ENCODE data around the gene RASGEF1C.

Gene RASGEF1C

DNA sequence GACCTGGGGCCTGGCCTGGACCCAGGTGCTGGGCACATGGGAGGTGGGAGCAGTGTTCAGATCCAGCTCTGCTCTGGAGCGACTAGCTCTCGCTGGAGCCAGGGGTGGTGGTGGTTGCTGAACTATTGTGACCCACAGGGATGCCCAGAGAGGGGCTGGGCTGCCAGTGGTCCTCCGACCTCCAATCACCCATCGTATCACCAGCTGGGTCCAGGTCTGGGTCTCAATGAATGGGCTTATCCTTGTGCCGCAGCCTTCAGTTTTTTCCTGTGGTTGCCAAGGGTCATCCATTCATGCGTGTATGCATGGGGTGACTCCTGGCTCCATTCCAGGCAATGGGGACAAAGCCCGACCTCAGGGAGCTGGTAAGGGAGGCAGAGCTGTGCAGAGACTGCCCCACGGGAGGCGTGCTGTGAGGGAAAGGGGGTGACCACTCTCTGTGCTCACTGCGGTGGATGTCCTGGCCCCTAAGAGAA is 68.9 kb downstream of the RASGEF1C start:
- no peak for DNase-seq (ENCODE audit: low read depth, low spot score)
- no peaks in the 10 kb centered on the region for H3K36me3 ChIP-seq (ENCODE audit: insufficient read depth, low read length)

DNA sequence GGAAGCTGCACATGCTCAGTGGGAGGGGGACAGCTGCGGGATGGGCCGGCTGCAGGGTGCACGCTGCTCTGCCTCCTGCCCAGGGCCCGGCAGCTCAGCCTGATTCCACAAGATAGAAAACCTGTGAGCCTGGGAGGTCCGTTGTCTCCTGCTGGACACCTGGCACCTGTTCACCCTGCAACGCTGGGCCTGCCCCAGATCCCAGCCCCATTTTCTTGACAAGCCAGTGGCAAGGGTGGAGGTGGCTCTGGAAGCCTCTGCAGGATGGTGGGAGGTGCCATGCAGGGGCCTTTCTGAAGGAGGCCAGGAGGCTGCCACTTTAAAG is 69.3 kb downstream of the RASGEF1C start:
- H3K9ac ChIP-seq (ENCODE audit: insufficient read length): no peak overlapping the region
- no peak overlapping the region for H3K27ac ChIP-seq
- H3K4me3 ChIP-seq: no peak overlapping the region
- DNase-seq (ENCODE audit: low read depth, low spot score): no peak
- no peaks in the 10 kb centered on the region for H3K36me3 ChIP-seq (ENCODE audit: insufficient read depth, low read length)
- no peaks in the 10 kb centered on the region for H3K9me3 ChIP-seq (ENCODE audit: low read depth, low read length)
- TF ChIP-seq POLR2AphosphoS5 (IDR thresholded peaks at IDR 0.05; ENCODE audit: borderline replicate concordance, low read depth, low read length) (no peak), FOXP2 (optimal IDR thresholded peaks at IDR 0.05; ENCODE audit: control extremely low read depth, extremely low read length, insufficient read depth) (no peak), EZH2 (IDR thresholded peaks at IDR 0.05) (no peak)

More for the DNA sequence above, 68.9 kb downstream of the RASGEF1C start:
- H3K9ac ChIP-seq (ENCODE audit: insufficient read length): no peak overlapping the region
- TF ChIP-seq POLR2AphosphoS5 (IDR thresholded peaks at IDR 0.05; ENCODE audit: borderline replicate concordance, low read depth, low read length): no peak
- no peak for TF ChIP-seq FOXP2 (optimal IDR thresholded peaks at IDR 0.05; ENCODE audit: control extremely low read depth, extremely low read length, insufficient read depth)
- TF ChIP-seq EZH2 (IDR thresholded peaks at IDR 0.05): no peak
- H3K9me3 ChIP-seq (ENCODE audit: low read depth, low read length): no peaks in the 10 kb centered on the region
- H3K27ac ChIP-seq: no peak overlapping the region
- no peak overlapping the region for H3K4me3 ChIP-seq

DNA sequence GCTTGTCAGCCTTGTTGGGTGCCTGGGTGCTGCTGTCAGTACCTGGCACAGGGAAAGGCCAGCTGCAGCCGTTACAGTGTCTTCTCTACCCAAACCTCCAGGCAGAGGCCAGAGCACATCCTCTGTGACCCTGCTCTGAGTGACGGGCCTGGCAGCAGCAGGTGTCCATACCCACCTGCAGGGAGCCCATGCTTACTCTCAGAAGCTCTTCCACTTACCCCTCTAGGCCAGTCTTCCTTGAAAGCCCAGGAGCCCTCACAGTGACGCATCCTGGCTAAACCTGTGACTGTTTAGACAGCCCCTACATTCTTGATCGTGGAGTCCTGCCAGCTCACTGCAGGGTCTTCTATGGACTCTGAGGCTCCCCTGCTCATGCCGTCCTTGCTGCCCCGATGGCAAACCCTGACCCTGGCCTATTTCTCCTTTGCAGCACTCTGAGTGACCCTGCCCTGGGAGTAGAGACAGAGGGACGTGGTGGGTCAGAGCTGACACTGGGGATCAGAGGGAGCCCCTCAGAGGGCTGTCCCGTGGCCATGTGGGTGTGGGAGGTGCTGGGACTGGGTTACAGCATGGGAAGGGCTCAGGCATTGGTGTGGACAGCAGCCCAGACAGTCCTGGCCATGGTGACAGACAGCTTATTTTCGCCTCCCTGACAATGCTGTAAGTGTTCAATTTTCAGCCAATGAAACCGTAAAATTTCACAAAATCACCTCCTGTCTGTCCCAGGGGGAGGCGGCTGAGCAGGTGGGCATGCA is 69.9 kb downstream of the RASGEF1C start:
- no peak overlapping the region for H3K9ac ChIP-seq (ENCODE audit: insufficient read length)
- no peak overlapping the region for H3K27ac ChIP-seq
- no peak for DNase-seq (ENCODE audit: low read depth, low spot score)
- TF ChIP-seq FOXP2 (optimal IDR thresholded peaks at IDR 0.05; ENCODE audit: control extremely low read depth, extremely low read length, insufficient read depth) (no peak), EZH2 (IDR thresholded peaks at IDR 0.05) (no peak), POLR2AphosphoS5 (IDR thresholded peaks at IDR 0.05; ENCODE audit: borderline replicate concordance, low read depth, low read length) (no peak)
- H3K4me3 ChIP-seq: no peak overlapping the region
- no peaks in the 10 kb centered on the region for H3K9me3 ChIP-seq (ENCODE audit: low read depth, low read length)
- no peaks in the 10 kb centered on the region for H3K36me3 ChIP-seq (ENCODE audit: insufficient read depth, low read length)

DNA sequence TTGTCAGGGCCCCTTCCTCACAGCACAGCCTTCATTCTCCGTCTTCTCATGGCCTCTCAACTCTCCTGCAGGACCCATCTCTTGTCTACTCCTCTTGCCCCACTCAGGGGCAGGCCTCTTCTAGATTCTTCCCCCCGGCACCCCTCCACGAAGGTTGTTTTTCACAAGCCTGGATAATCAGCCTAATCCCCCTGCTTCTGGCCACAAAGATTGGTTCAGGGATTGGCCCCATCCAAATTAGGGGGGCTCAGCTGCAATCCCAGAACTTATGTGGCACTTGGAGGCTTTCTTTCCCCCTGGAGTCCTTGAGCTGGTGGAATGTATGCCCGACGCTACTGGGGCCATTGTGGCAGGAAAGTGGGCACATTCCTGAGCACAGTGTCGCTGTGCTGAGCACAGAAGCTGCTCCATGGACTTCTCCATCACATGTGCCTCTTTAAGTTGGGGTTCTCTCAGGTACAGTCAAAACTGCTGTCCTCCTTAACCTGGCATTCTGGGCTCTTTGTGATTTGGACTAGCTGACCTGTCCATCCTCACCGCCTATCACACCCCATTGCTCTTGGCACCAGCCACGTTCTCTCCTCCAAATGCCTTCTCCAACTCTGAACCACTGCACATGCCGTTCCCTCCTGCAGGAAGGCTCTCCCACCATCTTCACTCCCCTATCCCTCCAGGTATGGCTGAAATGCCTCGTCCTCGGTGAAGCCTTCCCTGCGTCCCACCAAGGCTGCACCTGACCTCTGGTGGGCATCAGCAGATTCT is 70.6 kb downstream of the RASGEF1C start:
- no peak overlapping the region for H3K9ac ChIP-seq (ENCODE audit: insufficient read length)
- no peaks in the 10 kb centered on the region for H3K9me3 ChIP-seq (ENCODE audit: low read depth, low read length)
- TF ChIP-seq FOXP2 (optimal IDR thresholded peaks at IDR 0.05; ENCODE audit: control extremely low read depth, extremely low read length, insufficient read depth) (no peak), EZH2 (IDR thresholded peaks at IDR 0.05) (no peak), POLR2AphosphoS5 (IDR thresholded peaks at IDR 0.05; ENCODE audit: borderline replicate concordance, low read depth, low read length) (no peak)
- H3K27ac ChIP-seq: no peak overlapping the region
- H3K4me3 ChIP-seq: no peak overlapping the region
- DNase-seq (ENCODE audit: low read depth, low spot score): no peak
- H3K36me3 ChIP-seq (ENCODE audit: insufficient read depth, low read length): no peaks in the 10 kb centered on the region

DNA sequence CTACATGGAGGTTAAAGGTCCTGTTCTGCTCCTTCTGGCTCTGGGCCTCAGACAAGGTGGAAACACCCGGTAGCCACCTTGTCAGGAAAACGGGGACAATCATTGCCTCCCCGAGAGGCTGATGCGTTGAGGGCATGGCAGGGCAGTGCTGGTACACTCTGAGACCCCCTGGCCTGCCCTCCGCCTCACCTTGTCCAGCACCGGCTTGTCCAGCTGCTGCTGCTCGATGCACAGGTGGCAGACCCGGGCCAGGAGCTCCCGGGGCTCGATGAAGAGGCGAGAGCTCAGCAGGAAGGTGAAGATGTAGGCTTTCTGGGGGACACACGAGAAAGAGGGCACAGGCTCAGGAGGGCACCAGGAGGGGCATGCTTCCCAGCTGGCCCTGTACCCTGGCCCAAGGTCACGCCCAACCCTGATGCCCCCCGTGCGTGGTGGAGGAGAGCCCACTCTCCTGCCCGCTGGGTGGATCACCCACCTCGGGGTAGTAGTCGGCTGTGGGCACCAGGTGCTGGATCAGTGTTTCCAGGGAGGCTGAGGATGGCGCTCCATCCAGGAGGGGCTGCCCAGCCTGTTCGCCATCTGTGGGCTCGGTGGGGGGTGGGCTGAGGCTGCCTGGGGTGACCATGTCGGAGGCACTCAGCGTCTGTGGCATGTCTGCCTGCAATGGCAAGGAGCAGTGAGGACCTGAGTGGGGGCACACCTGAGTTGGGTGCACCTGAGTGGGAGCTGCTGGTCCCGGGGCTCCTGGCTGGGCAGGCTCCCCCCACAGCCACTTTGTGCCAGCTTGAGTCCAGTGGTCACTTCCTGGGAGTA is 71.4 kb downstream of the RASGEF1C start:
- TF ChIP-seq EZH2 (IDR thresholded peaks at IDR 0.05) (no peak), FOXP2 (optimal IDR thresholded peaks at IDR 0.05; ENCODE audit: control extremely low read depth, extremely low read length, insufficient read depth) (no peak), POLR2AphosphoS5 (IDR thresholded peaks at IDR 0.05; ENCODE audit: borderline replicate concordance, low read depth, low read length) (no peak)
- Histone ChIP-seq H3K4me3 (no peak overlapping the region), H3K27ac (no peak overlapping the region), H3K9ac (ENCODE audit: insufficient read length) (no peak overlapping the region), H3K36me3 (ENCODE audit: insufficient read depth, low read length) (no peaks in the 10 kb centered on the region), H3K9me3 (ENCODE audit: low read depth, low read length) (no peaks in the 10 kb centered on the region)
- no peak for DNase-seq (ENCODE audit: low read depth, low spot score)

DNA sequence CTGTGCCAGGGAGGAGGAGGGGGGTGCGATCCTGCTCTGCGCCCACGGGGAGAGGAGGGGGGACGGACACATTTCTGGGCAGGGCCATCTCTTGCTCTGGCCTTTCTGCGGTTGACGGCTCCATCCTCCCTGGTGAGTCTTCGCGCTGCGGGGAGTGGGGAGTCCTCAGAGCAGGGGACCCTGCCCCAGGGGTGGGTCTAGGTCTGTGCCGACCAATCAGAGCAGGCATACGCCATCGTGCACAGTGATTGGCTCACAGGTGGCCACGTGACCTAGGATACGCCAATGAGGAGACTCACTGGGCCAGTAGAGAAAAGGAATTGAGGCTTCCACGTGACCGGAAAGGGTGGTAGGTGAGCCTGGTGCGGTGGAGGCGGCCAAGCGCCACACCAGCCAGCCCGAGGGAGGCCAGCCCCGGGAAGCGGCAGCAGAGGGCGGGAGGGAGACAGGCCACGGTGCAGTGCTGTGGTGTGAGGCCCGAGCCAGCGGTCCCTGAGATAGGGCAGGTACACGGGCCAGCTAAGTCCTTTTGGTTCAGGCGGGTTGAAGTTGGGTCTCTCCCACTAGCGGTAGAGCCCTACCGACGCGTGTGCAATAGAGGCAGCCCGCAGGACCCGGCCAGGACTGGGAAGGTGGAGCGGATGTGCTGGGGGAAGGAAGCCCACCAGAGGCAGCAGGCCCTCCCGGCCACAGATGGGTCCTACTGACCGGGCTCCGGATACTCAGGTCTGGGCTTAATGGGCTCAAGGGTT is 72.2 kb downstream of the RASGEF1C start:
- no peaks in the 10 kb centered on the region for H3K9me3 ChIP-seq (ENCODE audit: low read depth, low read length)
- H3K4me3 ChIP-seq: no peak overlapping the region
- no peak for DNase-seq (ENCODE audit: low read depth, low spot score)
- no peak overlapping the region for H3K27ac ChIP-seq
- no peak overlapping the region for H3K9ac ChIP-seq (ENCODE audit: insufficient read length)
- no peaks in the 10 kb centered on the region for H3K36me3 ChIP-seq (ENCODE audit: insufficient read depth, low read length)
- no peak for TF ChIP-seq FOXP2 (optimal IDR thresholded peaks at IDR 0.05; ENCODE audit: control extremely low read depth, extremely low read length, insufficient read depth)
- no peak for TF ChIP-seq EZH2 (IDR thresholded peaks at IDR 0.05)
- TF ChIP-seq POLR2AphosphoS5 (IDR thresholded peaks at IDR 0.05; ENCODE audit: borderline replicate concordance, low read depth, low read length): no peak

DNA sequence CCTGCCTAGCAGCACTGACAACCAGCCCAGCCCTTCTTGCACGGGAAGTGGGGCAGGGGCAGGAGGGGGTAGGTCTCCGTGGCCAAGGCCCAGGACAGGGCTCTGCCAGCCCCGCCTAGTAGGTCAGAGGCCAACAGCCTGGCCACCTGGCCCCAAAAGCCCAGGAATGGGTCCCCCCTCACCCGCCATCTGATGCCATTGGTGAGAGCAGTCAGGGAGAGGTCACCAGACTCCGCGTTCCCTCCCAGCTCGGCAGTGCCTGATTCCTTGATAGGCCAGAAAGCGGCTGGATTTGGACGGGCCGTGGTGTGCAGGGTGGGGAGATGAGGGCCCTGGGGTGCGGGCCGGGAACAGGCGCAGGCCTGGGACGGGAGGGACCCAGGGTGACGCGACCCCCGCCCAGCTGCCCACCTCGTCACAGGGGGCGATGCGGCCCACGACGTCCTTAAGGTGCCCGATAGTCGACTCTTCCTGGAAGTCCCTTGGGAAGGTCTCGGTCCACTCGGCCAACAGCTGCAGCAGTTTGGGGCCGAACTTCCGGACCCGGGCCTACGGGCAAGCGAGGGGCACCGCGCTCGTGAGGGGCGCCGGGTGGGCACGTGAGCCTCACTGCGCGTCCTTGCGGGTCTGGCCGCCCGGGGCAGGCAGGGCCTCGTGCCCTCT is 72.9 kb downstream of the RASGEF1C start:
- no peak for TF ChIP-seq POLR2AphosphoS5 (IDR thresholded peaks at IDR 0.05; ENCODE audit: borderline replicate concordance, low read depth, low read length)
- TF ChIP-seq FOXP2 (optimal IDR thresholded peaks at IDR 0.05; ENCODE audit: control extremely low read depth, extremely low read length, insufficient read depth): no peak
- TF ChIP-seq EZH2 (IDR thresholded peaks at IDR 0.05): no peak
- no peak overlapping the region for H3K27ac ChIP-seq
- H3K4me3 ChIP-seq: no peak overlapping the region
- no peak overlapping the region for H3K9ac ChIP-seq (ENCODE audit: insufficient read length)
- no peaks in the 10 kb centered on the region for H3K36me3 ChIP-seq (ENCODE audit: insufficient read depth, low read length)
- DNase-seq (ENCODE audit: low read depth, low spot score): no peak
- H3K9me3 ChIP-seq (ENCODE audit: low read depth, low read length): no peaks in the 10 kb centered on the region
